Neural crest cell (in vitro differentiated cells): ENCODE results near the gene RAB39B. TPM values are rescaled to one million over a fixed set of nuclear protein-coding genes. Genes with fewer than 3 reads are reported as not detected.

Source experiments
- DNase-seq: peaks from one replicate; pipeline ENCODE4 v3.0.0; 2021; ENCODE audit warnings: low read depth, mixed read lengths, low spot score
- H3K27ac Mint-ChIP-seq: one replicate; pipeline ENCODE4 v1.8.0; 2021; ENCODE audit warnings: mild to moderate bottlenecking, mixed read lengths; ENCODE audit not compliant: unreplicated experiment
- H3K27me3 Mint-ChIP-seq: 2 replicates; pipeline ENCODE4 v1.8.0; 2021; ENCODE audit warnings: low read depth, mild to moderate bottlenecking, mixed read lengths
- H3K36me3 Mint-ChIP-seq: 2 replicates; pipeline ENCODE4 v1.8.0; 2021; ENCODE audit warnings: low read depth, mild to moderate bottlenecking, mixed read lengths
- H3K4me1 Mint-ChIP-seq: 2 replicates; pipeline ENCODE4 v1.8.0; 2021; ENCODE audit warnings: mixed read lengths
- H3K4me3 Mint-ChIP-seq: one replicate; pipeline ENCODE4 v1.8.0; 2021; ENCODE audit warnings: mild to moderate bottlenecking, mixed read lengths
- H3K9me3 Mint-ChIP-seq: 2 replicates; pipeline ENCODE4 v1.8.0; 2021; ENCODE audit warnings: mixed read lengths
- total RNA-seq: library from RNA; stranded (reverse); gene quantifications from 2 replicates; pipeline ENCODE4 v1.2.1, GENCODE V29; 2021
- TF ChIP-seq, protein P1 (sequence below): fragments of 200-600 bp; sonication (generic); conservative IDR thresholded peaks from 2 replicates; pipeline ENCODE4 v1.5.0; 2021; ENCODE audit warnings: antibody characterized with exemption, mild to moderate bottlenecking

Gene RAB39B
- total RNA-seq, 1 donor from 2014 or later: 6.5 TPM

DNA sequence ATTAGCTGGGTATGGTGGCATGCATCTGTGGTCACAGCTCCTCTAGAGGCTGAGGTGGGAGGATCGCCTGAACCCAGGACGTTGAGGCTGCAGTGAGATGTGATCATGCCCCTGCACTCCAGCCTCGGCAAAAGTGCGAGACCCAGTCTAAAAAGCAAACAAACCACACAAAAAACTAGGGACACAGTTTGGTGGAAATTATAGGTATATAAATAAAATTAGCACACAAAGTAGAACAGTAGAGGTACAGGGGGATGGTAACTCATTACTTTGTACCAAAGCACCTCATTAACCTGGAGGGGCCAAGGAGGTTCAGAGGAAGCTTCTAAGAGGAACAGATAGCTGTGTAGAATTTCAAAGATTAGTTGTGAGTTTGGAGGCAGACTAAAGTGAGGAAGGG is 42.9 kb downstream of the RAB39B start:
- TF ChIP-seq, protein P1, sequence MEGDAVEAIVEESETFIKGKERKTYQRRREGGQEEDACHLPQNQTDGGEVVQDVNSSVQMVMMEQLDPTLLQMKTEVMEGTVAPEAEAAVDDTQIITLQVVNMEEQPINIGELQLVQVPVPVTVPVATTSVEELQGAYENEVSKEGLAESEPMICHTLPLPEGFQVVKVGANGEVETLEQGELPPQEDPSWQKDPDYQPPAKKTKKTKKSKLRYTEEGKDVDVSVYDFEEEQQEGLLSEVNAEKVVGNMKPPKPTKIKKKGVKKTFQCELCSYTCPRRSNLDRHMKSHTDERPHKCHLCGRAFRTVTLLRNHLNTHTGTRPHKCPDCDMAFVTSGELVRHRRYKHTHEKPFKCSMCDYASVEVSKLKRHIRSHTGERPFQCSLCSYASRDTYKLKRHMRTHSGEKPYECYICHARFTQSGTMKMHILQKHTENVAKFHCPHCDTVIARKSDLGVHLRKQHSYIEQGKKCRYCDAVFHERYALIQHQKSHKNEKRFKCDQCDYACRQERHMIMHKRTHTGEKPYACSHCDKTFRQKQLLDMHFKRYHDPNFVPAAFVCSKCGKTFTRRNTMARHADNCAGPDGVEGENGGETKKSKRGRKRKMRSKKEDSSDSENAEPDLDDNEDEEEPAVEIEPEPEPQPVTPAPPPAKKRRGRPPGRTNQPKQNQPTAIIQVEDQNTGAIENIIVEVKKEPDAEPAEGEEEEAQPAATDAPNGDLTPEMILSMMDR: no peak
- Mint-ChIP-seq H3K36me3 (peaks cover 27% of the 10 kb centered on the region), H3K4me3 (no peak overlapping the region), H3K4me1 (peaks cover 15% of the 10 kb centered on the region), H3K27ac (no peak overlapping the region), H3K9me3 (peaks cover 2% of the 10 kb centered on the region), H3K27me3 (no peaks in the 10 kb centered on the region)
- DNase-seq: no peak

DNA sequence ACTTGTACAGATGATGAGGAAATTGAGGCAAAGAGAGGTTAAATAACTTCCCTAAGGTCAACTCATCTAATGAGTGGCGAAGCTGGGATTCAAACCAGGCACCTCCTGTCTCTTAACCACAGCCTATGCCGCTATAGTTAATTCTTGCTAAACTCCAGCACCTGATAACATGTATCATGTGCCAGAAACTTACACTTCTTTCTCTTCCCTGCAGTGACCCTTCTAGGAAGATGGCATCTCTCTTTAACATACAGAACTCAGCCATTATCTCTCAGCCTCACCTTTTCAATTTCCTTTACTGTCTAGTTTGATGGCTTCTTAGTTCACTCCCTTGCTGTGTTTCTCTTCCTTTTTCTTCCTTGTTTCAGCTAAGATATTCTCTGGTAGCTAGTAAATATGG is 45.5 kb downstream of the RAB39B start:
- TF ChIP-seq, protein P1: no peak
- Mint-ChIP-seq H3K27ac (no peak overlapping the region), H3K4me3 (peak overlapping the region; percentile 88), H3K9me3 (peaks cover 2% of the 10 kb centered on the region), H3K36me3 (peaks cover 17% of the 10 kb centered on the region), H3K27me3 (no peaks in the 10 kb centered on the region), H3K4me1 (peaks cover 15% of the 10 kb centered on the region)
- no peak for DNase-seq

DNA sequence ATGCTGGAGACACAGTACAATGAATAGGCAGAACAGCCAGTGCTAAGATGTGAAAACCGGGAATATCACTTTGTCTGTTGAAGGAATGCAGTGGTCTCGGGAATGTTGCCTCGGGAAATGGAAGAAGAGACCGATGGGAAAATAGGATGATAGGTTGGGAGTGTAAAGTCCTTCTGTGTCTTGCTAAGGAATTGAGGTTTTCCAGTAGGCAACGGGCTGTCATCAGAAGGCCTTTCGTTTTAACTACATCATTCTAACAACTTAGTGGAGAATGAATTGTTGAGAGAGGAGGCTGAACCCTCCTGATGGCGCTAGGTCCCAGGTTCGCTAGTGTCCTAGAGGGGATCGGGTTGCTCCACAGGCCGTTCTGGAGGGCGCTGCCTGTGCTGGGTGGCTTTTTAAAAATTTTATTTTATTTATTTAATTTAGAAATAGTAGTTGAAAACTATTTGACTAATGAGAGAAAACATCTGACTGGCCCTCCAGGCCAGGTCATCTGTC is 47.3 kb downstream of the RAB39B start:
- TF ChIP-seq, protein P1: no peak
- peak overlapping the region; percentile 90 for H3K4me3 Mint-ChIP-seq
- DNase-seq: no peak
- peaks cover 7% of the 10 kb centered on the region for H3K36me3 Mint-ChIP-seq
- peak overlapping the region; percentile 21 for H3K27ac Mint-ChIP-seq
- H3K4me1 Mint-ChIP-seq: peaks cover 15% of the 10 kb centered on the region
- H3K9me3 Mint-ChIP-seq: peaks cover 2% of the 10 kb centered on the region
- no peaks in the 10 kb centered on the region for H3K27me3 Mint-ChIP-seq

DNA sequence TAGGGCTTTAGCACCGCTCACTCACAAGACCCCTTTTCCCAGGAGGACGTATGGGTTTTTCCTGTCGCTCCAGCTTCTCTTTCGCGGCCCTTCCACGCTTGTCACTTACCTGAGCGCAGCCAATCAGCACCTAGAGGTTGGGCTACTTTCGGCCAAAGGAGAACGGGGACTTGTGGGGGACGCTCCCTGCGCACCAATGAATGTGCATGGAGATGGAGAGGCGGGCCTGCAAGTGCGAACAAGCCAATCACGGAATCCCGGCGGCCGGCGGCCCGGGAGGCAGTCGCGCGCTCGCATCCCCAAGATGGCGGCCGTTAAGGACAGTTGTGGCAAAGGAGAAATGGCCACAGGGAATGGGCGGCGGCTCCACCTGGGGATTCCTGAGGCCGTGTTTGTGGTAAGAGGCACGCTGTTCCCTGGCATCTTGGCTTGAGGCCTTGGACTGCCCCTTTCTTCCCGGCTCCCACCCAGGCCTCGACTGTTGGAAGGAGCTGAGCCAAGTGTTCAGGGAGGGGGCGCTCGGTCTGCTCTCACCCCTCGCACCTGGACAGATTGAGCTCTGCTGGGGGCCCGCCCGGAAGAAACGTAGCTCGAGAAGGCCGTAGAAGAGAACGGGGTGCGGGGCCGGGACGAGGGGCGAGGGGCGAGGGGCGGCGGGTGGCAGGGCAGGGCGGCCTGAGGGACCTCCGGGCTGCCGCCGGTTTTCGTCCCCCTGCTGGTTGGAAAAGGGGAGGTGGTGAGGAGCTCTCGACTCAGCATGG is 47.9 kb downstream of the RAB39B start, which contains the start of gene VBP1:
TSS of gene VBP1 (plus strand) at position 282 of the 761 bp plus-strand sequence. CDS start at position 305, 23 bp downstream.
- TF ChIP-seq, protein P1: peak; percentile 66
- H3K4me1 Mint-ChIP-seq: peaks cover 15% of the 10 kb centered on the region
- peak; percentile 66 for DNase-seq
- H3K9me3 Mint-ChIP-seq: no peaks in the 10 kb centered on the region
- H3K27ac Mint-ChIP-seq: peak within 1 kb of the TSS; percentile 95
- H3K36me3 Mint-ChIP-seq: peaks cover under 1% of the 10 kb centered on the region
- H3K4me3 Mint-ChIP-seq: peak within 1 kb of the TSS; percentile 90
- no peaks in the 10 kb centered on the region for H3K27me3 Mint-ChIP-seq

DNA sequence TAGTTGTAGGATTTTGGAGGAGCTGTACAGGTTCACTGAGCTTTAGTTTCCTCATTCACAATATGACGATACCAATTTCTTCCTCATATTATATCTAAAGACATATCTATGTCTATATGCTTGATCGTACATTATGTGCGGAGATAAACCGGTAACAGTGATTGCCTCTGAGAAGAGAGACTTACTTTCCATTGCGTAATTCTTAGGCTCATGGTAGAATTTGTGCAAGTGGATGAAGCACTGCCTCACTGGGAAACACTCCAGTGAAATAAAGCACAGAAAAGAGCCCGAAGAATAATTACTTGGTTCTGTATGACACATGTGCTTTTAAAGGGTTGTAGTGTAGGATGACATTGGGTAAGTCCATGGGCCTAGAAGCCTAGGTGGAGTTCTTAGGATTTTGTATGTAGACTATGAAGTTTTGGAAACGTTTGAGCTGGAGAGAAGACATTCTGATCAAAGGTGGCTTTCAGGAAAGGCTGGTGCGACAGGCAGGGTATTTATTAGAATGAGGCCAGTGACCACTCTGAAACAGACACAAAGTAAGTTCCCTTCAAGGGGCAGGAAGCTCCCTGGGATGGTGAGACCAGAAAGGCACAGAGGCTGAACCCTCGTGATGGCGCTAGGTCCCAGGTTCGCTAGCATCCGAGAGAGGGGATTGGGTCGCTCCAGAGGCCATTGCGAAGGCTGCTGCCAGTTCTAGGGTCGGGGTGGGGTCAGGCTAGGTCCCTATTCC is 48.7 kb downstream of the RAB39B start:
- Mint-ChIP-seq H3K4me1 (peaks cover 15% of the 10 kb centered on the region), H3K9me3 (no peaks in the 10 kb centered on the region)

More for the DNA sequence above, 48.7 kb downstream of the RAB39B start:
- H3K27ac Mint-ChIP-seq: peak overlapping the region; percentile 95
- DNase-seq: no peak
- no peaks in the 10 kb centered on the region for H3K36me3 Mint-ChIP-seq
- TF ChIP-seq, protein P1: no peak
- H3K27me3 Mint-ChIP-seq: no peaks in the 10 kb centered on the region
- H3K4me3 Mint-ChIP-seq: peak overlapping the region; percentile 90
